ENCODE results near the gene ATG9B. TPM values are rescaled to one million over a fixed set of nuclear protein-coding genes. Genes with fewer than 3 reads are reported as not detected.
"Not testable (repeated sequence)": the region's sequence is repeated elsewhere in the genome, so short reads cannot be mapped to it uniquely, and the experiment has no call there.

Gene ATG9B
- total RNA-seq, 4 donors from 2014 or later: 0.15 to 0.31 TPM; not detected in 2

DNA sequence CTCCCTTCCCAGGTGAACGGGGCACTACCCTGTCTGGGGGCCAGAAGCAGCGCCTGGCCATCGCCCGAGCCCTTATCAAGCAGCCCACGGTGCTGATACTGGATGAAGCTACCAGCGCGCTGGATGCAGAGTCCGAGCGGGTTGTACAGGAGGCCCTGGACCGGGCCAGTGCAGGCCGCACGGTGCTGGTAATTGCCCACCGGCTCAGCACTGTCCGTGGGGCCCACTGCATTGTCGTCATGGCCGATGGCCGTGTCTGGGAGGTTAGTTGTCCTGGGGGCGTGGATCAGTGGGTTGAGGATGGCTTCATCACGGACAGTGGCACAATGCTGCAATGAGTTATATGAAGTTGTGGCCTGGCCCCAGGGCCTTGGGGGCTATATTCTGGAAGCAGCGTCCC lies 19.7 kb upstream of the ATG9B start:
- no peak for ATAC-seq
- TF ChIP-seq POLR2A (IDR thresholded peaks at IDR 0.05): no peak
- WGBS, 2 donors (ENCODE audit: low coverage in 1 of 2): no CpG with 5 or more reads among the region's 20 CpGs
- H3K27me3 ChIP-seq: no peaks in the 10 kb centered on the region
- no peak overlapping the region for H3K4me3 ChIP-seq
- peaks cover 0 to 25% (median 9%) of the 10 kb centered on the region in 3 donors for H3K4me1 ChIP-seq
- H3K9me3 ChIP-seq: no peaks in the 10 kb centered on the region
- H3K36me3 ChIP-seq: peaks cover 0 to 60% of the 10 kb centered on the region in 2 donors
- H3K27ac ChIP-seq: no peak overlapping the region

DNA sequence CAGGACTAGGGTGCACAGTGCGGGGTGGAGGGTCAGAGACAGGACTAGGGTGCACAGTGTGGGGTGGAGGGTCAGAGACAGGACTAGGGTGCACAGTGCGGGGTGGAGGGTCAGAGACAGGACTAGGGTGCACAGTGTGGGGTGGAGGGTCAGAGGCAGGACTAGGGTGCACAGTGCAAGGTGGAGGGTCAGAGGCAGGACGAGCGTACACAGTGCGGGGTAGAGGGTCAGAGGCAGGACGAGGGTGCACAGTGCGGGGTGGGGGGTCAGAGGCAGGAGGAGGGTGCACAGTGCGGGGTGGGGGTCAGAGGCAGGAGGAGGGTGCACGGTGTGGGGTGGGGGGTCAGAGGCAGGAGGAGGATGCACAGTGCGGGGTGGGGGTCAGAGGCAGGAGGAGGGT lies 19.2 kb upstream of the ATG9B start:
- not testable (repeated sequence) for H3K4me3 ChIP-seq, ATAC-seq, H3K9me3 ChIP-seq, H3K27me3 ChIP-seq, H3K27ac ChIP-seq
- Histone ChIP-seq H3K36me3 (peaks cover 0 to 60% of the 10 kb centered on the region in 2 donors), H3K4me1 (peaks cover 0 to 30% (median 14%) of the 10 kb centered on the region in 3 donors)
- WGBS, 2 donors (ENCODE audit: low coverage in 1 of 2): 78 to 93% methylated on average over 2 to 8 of the region's 10 CpGs

- H3K36me3 ChIP-seq: peaks cover 0 to 75% of the 10 kb centered on the region in 2 donors
- TF ChIP-seq EP300 (IDR thresholded peaks at IDR 0.05): no peak
- TF ChIP-seq, protein P1, sequence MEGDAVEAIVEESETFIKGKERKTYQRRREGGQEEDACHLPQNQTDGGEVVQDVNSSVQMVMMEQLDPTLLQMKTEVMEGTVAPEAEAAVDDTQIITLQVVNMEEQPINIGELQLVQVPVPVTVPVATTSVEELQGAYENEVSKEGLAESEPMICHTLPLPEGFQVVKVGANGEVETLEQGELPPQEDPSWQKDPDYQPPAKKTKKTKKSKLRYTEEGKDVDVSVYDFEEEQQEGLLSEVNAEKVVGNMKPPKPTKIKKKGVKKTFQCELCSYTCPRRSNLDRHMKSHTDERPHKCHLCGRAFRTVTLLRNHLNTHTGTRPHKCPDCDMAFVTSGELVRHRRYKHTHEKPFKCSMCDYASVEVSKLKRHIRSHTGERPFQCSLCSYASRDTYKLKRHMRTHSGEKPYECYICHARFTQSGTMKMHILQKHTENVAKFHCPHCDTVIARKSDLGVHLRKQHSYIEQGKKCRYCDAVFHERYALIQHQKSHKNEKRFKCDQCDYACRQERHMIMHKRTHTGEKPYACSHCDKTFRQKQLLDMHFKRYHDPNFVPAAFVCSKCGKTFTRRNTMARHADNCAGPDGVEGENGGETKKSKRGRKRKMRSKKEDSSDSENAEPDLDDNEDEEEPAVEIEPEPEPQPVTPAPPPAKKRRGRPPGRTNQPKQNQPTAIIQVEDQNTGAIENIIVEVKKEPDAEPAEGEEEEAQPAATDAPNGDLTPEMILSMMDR (IDR thresholded peaks at IDR 0.05): no peak
Observed at GRCh38 chr7:151040616-151041375, 16.5 kb upstream of the ATG9B start.

DNA sequence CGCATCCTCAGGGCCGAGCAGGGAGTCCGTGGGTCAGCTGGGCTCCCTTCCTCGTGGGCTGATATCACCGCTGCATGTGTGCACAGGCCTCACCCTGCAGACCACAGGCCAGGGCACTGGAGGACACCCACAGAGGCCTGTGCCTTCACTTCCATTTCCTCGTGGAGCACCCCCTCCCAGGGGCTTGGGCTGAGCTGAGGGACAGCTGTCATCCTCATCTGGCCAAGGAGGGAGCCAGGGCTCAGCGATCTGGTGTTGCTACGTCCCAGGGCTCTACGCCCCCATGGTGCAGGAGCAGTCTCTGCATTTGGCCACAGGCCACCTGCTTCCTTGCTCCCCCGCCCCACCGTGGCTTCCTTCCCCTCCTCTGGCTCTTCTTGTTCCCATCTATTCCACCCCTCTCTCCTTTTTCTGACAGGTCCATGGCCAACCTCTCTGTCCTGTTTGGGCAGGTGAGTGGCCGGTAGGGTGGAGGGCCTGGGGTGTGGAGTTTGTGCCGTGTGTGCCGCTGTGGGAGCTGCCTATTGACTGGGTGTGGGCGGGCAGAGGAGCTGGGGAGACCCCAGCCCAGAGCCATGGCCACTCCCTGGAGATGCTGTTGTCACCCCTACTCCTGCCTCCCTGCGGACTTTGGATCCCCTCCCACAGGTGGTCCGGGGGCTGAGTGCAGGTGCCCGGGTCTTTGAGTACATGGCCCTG lies 15.7 kb upstream of the ATG9B start:
- no peaks in the 10 kb centered on the region for H3K9me3 ChIP-seq
- WGBS, 2 donors (ENCODE audit: low coverage in 1 of 2): 62 to 65% methylated on average over 4 to 5 of the region's 18 CpGs
- peaks cover 0 to 17% (median 9%) of the 10 kb centered on the region in 3 donors for H3K4me1 ChIP-seq
- peak overlapping the region in 2 of 4 donors; percentile 21 to 48 for H3K27ac ChIP-seq
- H3K36me3 ChIP-seq: peaks cover 0 to 75% of the 10 kb centered on the region in 2 donors
- no peaks in the 10 kb centered on the region for H3K27me3 ChIP-seq
- no peak for ATAC-seq
- no peak for TF ChIP-seq POLR2AphosphoS5 (IDR thresholded peaks at IDR 0.05)
- TF ChIP-seq POLR2A (IDR thresholded peaks at IDR 0.05): no peak
- no peak for TF ChIP-seq EP300 (IDR thresholded peaks at IDR 0.05)
- TF ChIP-seq, protein P1 (IDR thresholded peaks at IDR 0.05): no peak
- H3K4me3 ChIP-seq: no peak overlapping the region

More at GRCh38 chr7:151040616-151041375, 16.5 kb upstream of the ATG9B start:
- H3K4me3 ChIP-seq: no peak overlapping the region
- H3K9me3 ChIP-seq: no peaks in the 10 kb centered on the region
- H3K4me1 ChIP-seq: peaks cover 0 to 17% (median 9%) of the 10 kb centered on the region in 3 donors
- ATAC-seq: no peak
- no peaks in the 10 kb centered on the region for H3K27me3 ChIP-seq
- no peak overlapping the region for H3K27ac ChIP-seq
- WGBS, 2 donors (ENCODE audit: low coverage in 1 of 2): 76% methylated on average over 8 of the region's 30 CpGs; no CpG with 5 or more reads in 1 of the 2 donors

DNA sequence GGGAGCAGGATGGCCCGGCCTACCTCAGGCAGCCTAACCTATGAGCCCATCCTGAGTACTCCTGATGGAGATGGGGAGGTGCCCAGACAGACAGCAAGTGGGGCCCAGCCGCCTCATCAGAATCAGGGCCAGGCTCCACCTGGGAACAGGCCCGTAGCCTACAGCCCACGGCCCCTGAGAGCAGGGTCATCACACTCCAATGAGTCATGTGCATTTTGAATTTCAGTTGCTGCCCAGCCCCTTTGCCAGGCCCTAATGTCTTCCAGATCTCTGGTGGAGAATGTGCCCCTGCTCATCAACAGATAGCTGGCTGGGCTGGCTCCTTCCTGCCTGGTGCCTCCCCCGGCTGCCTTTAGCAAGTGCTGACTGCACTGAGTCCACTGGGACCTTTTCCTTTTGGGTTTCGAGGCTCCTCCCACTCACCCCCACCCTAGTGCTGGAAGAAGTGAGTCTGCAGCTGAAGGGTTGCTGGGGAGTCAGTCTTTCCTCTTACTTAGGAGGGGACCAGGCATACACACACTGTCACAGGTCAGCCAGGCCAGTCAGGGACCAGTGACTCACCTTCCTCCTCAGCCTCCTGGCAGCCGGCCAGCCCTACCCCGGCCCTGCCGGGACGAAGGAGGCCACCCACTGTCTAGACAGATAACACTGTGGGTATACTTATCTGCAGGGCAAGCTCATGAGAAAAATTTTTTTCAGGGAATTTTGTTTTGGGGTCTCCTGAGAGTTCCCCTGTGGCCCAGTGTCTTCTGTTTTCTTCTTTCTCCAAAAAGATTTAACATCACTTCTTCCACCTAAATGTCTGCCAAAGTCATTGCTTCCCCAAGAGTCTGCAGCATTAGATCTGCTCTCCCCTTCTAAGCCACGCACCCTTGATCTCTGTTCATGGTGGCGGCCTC lies 14.9 kb upstream of the ATG9B start:
- H3K4me1 ChIP-seq: peaks cover 0 to 17% (median 9%) of the 10 kb centered on the region in 3 donors
- H3K9me3 ChIP-seq: no peaks in the 10 kb centered on the region
- WGBS, 2 donors (ENCODE audit: low coverage in 1 of 2): 30 to 80% methylated on average over 1 to 7 of the region's 12 CpGs
- TF ChIP-seq, protein P1 (IDR thresholded peaks at IDR 0.05): no peak
- TF ChIP-seq EP300 (IDR thresholded peaks at IDR 0.05) (no peak), POLR2AphosphoS5 (IDR thresholded peaks at IDR 0.05) (peak; percentile 21)
- H3K36me3 ChIP-seq: peaks cover 0 to 75% of the 10 kb centered on the region in 2 donors
- H3K4me3 ChIP-seq: no peak overlapping the region
- peak; percentile 72 for ATAC-seq
- H3K27ac ChIP-seq: peak overlapping the region in 3 of 4 donors; percentile 21 to 48 (median 31)
- no peaks in the 10 kb centered on the region for H3K27me3 ChIP-seq

All from gastroesophageal sphincter (tissue), 4 donors.